Caco-2 (cell line): ENCODE results near the gene MCL1. TPM values are rescaled to one million over a fixed set of nuclear protein-coding genes. Genes with fewer than 3 reads are reported as not detected.
A peak's percentile ranks its signal among the peaks of the same experiment; 100 is the strongest.

Experiments
- BruUV-seq: library from RNA; stranded (reverse); fragments of 400-500 nt; replicated peaks from 2 replicates; lab custom pipeline; 2021; lab: Mats Ljungman, UMichigan
- CTCF ChIA-PET: fragments of 300-600 bp; sonication (Branson Sonifier 250); formaldehyde crosslinking; loops from one replicate; lab custom pipeline; 2022; ENCODE audit warnings: antibody characterized with exemption; lab: Charles Lee
- POLR2A ChIA-PET: fragments of 300-600 bp; sonication (Branson Sonifier 250); formaldehyde crosslinking; loops from one replicate; lab custom pipeline; 2022; ENCODE audit warnings: antibody characterized with exemption; lab: Charles Lee
- DNase-seq, 2 experiments: peaks; one replicate each; pipeline versions ENCODE4 v3.0.0 to v3.0.0-alpha.2; 2020 to 2022
- H3K27me3 ChIP-seq: replicated peaks from 2 replicates; pipeline ENCODE4 v1.6.0; 2011; ENCODE audit warnings: low read length; ENCODE audit not compliant: control insufficient read depth, insufficient read depth
- H3K36me3 ChIP-seq: 2 replicates; pipeline ENCODE4 v1.5.1; 2011; ENCODE audit warnings: low read length; ENCODE audit not compliant: control insufficient read depth, insufficient read depth
- H3K4me1 ChIP-seq: fragments of 250-450 bp; sonication (Bioruptor Pico); 2 replicates; pipeline ENCODE4 v1.5.1; 2020; ENCODE audit warnings: mild to moderate bottlenecking
- H3K4me3 ChIP-seq: 2 replicates; pipeline ENCODE4 v1.5.1; 2011; ENCODE audit warnings: low read depth, mild to moderate bottlenecking, control low read depth, low read length
- H3K9me3 ChIP-seq: fragments of 250-450 bp; sonication (Bioruptor Pico); 2 replicates; pipeline ENCODE4 v1.5.1; 2020; ENCODE audit warnings: mild to moderate bottlenecking, moderate library complexity
- H3K27ac Mint-ChIP-seq: one replicate; pipeline ENCODE4 v1.8.0; 2022; ENCODE audit warnings: mixed read lengths; ENCODE audit not compliant: unreplicated experiment
- H3K27me3 Mint-ChIP-seq: one replicate; pipeline ENCODE4 v1.8.0; 2022; ENCODE audit warnings: mixed read lengths; ENCODE audit not compliant: insufficient read depth, unreplicated experiment
- H3K36me3 Mint-ChIP-seq: one replicate; pipeline ENCODE4 v1.8.0; 2022; ENCODE audit warnings: mild to moderate bottlenecking, mixed read lengths; ENCODE audit not compliant: insufficient read depth, unreplicated experiment
- H3K4me1 Mint-ChIP-seq: one replicate; pipeline ENCODE4 v1.8.0; 2022; ENCODE audit warnings: low read depth, mixed read lengths; ENCODE audit not compliant: unreplicated experiment
- H3K4me3 Mint-ChIP-seq: one replicate; pipeline ENCODE4 v1.8.0; 2022; ENCODE audit warnings: mild to moderate bottlenecking, moderate library complexity, mixed read lengths; ENCODE audit not compliant: unreplicated experiment
- H3K9me3 Mint-ChIP-seq: one replicate; pipeline ENCODE4 v1.8.0; 2022; ENCODE audit warnings: mixed read lengths; ENCODE audit not compliant: unreplicated experiment
- intact Hi-C: fragments of 100-400 bp; cut with micrococcal nuclease; formaldehyde crosslinking; loops from one replicate; pipeline ENCODE4 v1.10.0; 2022; ENCODE audit not compliant: unreplicated experiment
- total RNA-seq: library from RNA; stranded (reverse); gene quantifications from 2 replicates; pipeline ENCODE4 v1.2.3, GENCODE V29; 2022
- TF ChIP-seq, protein P1 (sequence below), 2 experiments: fragments of 200-600 bp in 1 of 2; IDR thresholded peaks; 1 replicate in 1 of 2; 2 replicates in 1 of 2; pipeline versions ENCODE4 v1.5.1 to v1.8.0; 2011 to 2022; ENCODE audit warnings: antibody characterized with exemption in 1 of 2, control low read depth in 1 of 2, inconsistent platforms in 1 of 2, low read depth in 1 of 2, low read length in 1 of 2, mild to moderate bottlenecking in 1 of 2, moderate library complexity in 1 of 2; ENCODE audit not compliant: insufficient read depth in 1 of 2, severe bottlenecking in 1 of 2, unreplicated experiment in 1 of 2

MCL1 gene
- total RNA-seq, 1 experiment from 2014 or later, result 130 TPM

DNA sequence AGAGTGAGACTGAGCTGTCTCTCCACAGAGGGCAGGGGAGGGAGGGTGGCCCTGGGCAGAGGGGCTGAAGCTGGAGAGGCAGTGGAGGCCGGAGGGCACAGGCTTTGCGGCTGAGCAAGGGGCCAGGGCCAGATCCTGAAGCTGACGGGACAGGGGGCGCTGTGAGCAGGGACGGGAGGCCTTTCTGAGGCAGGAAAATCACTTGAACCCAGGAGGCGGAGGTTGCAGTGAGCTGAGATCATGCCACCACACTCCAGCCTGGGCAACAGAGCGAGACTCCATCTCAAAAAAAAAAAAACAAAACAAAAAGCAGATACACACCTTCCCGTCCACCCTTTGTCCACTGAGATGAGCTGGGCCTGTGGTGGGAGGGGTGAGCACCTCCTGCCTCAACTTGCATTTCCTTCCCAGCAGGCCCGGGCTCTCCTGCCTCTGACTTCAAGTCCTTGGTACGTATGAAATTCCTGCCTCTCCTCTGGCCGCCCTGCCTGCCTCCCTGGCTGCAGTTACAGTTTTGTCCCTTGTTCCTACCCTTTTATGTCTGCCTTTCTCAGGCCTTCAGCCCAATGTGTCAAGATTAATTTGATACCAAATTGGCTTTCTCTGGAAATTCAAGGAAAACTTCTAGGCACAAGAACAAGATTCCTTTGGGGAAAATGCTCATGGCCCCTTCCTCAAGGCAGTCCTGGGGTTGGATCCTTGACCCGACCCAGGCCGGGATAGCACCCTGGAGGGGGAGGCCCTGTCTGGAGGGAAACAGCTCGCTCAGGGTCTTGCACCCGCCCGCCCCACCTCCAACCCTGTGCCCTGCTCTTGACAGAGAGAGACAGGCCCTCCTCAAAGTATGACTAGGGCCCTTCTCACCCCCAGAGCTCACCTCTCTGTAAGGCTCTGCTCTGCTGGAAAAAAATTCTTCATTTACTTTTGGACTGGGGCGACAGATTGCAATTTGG lies 41.4 kb downstream of the MCL1 start:
- ChIA-PET CTCF (interaction anchor here (0.5 to 1.6 kb wide), 6 partner anchors 11 to 323 kb away, joined by 3 to 6 read pairs (median 3); partner anchors contain the start of gene ADAMTSL4), POLR2A (interaction anchor here (0.6 to 1.2 kb wide), 5 partner anchors 12 to 41 kb away, joined by 3 to 5 read pairs (median 4); partner anchors contain the start of genes FALEC and MCL1)

DNA sequence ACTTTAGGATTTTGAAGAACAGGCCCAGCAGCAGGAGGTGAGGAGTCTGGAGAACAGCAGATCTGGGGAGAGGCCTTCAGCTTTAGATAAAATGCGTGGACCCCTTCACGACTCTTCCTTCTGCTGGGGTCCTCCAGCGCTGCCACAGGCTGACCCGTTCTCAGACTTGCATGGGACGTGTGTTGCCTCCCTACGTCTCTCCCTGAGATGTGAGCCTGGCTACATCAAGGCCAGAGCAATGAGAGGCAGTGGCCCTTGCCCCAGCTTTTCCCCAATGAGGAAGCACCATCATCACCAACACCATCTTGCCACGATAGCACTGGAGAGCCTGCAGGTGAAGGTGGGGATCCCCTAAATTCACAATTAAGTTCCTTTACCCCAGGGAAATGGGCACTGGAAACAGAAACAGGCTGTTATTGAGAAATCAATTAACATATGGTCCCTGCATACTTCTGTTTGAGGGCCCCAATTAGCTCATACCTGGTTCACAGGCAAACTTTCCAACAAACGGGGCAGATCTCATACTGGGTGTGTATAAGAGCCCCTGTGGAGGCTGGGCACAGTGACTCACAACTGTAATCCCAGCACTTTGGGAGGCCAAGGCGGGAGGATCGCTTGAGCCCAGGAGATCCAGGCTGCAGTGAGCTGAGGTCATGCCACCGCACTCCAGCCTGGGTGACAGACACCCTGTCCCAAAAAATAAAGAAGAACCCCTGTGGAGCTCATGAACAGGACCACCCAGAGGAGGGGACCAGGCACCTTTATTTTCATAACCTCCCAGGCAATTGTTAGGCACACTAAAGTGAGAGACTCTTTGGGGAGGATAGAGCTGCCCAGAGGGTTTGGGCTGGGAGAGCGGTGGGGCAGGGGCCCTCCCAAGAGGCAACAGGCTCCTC lies 42.3 kb downstream of the MCL1 start:
- H3K36me3 ChIP-seq, result no peaks in the 10 kb centered on the region
- Mint-ChIP-seq H3K4me1 (peaks cover 56% of the 10 kb centered on the region), H3K27ac (peak overlapping the region; percentile 85), H3K36me3 (peaks cover 17% of the 10 kb centered on the region), H3K9me3 (no peaks in the 10 kb centered on the region), H3K4me3 (no peak overlapping the region), H3K27me3 (no peaks in the 10 kb centered on the region)
- TF ChIP-seq, protein P1, sequence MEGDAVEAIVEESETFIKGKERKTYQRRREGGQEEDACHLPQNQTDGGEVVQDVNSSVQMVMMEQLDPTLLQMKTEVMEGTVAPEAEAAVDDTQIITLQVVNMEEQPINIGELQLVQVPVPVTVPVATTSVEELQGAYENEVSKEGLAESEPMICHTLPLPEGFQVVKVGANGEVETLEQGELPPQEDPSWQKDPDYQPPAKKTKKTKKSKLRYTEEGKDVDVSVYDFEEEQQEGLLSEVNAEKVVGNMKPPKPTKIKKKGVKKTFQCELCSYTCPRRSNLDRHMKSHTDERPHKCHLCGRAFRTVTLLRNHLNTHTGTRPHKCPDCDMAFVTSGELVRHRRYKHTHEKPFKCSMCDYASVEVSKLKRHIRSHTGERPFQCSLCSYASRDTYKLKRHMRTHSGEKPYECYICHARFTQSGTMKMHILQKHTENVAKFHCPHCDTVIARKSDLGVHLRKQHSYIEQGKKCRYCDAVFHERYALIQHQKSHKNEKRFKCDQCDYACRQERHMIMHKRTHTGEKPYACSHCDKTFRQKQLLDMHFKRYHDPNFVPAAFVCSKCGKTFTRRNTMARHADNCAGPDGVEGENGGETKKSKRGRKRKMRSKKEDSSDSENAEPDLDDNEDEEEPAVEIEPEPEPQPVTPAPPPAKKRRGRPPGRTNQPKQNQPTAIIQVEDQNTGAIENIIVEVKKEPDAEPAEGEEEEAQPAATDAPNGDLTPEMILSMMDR (IDR thresholded peaks at IDR 0.05; ENCODE audit: insufficient read depth in 1 of 2, low read depth in 1 of 2, low read length in 1 of 2, severe bottlenecking in 1 of 2, unreplicated experiment in 1 of 2), result no peak
- BruUV-seq, result no TSS peak
- intact Hi-C loops, result no loop called here
- peaks cover 59% of the 10 kb centered on the region for H3K4me1 ChIP-seq
- H3K9me3 ChIP-seq, result no peaks in the 10 kb centered on the region
- H3K4me3 ChIP-seq, result no peak overlapping the region
- no peaks in the 10 kb centered on the region for H3K27me3 ChIP-seq
- CTCF ChIA-PET, result interaction anchor here (0.6 to 1.6 kb wide), 5 partner anchors 16 to 324 kb away, joined by 3 to 5 read pairs (median 3); no protein-coding TSS in a partner anchor
- no peak for DNase-seq
- POLR2A ChIA-PET, result interaction anchor here (0.8 to 1.2 kb wide), 3 partner anchors 11 to 21 kb away, joined by 3 to 4 read pairs (median 4); partner anchors contain the start of gene FALEC

More for the DNA sequence above, 41.4 kb downstream of the MCL1 start:
- Mint-ChIP-seq H3K27me3 (no peaks in the 10 kb centered on the region), H3K4me3 (no peak overlapping the region), H3K9me3 (no peaks in the 10 kb centered on the region), H3K4me1 (peaks cover 47% of the 10 kb centered on the region), H3K36me3 (peaks cover 7% of the 10 kb centered on the region), H3K27ac (peak overlapping the region; percentile 85)
- no peaks in the 10 kb centered on the region for H3K27me3 ChIP-seq
- H3K4me3 ChIP-seq, result no peak overlapping the region
- H3K9me3 ChIP-seq, result no peaks in the 10 kb centered on the region
- TF ChIP-seq, protein P1 (IDR thresholded peaks at IDR 0.05; ENCODE audit: insufficient read depth in 1 of 2, low read depth in 1 of 2, low read length in 1 of 2, severe bottlenecking in 1 of 2, unreplicated experiment in 1 of 2), result no peak
- intact Hi-C loops, result no loop called here
- peak; percentile 52 to 74 for DNase-seq
- peaks cover 55% of the 10 kb centered on the region for H3K4me1 ChIP-seq
- no peaks in the 10 kb centered on the region for H3K36me3 ChIP-seq
- no TSS peak for BruUV-seq
